Endothelial cell of umbilical vein (primary cell): ENCODE data around the gene TRIM65. TPM values are rescaled to one million over a fixed set of nuclear protein-coding genes. Genes with fewer than 3 reads are reported as not detected.

ENCODE experiments used
- BruUV-seq: library from RNA; stranded (reverse); fragments of 400-500 nt; replicated peaks from 2 replicates; lab custom pipeline; 2021; lab: Mats Ljungman, UMichigan
- CTCF ChIA-PET: fragments of 300-600, 350-600 bp; sonication (Branson Sonifier 250); formaldehyde crosslinking; loops from one replicate; lab custom pipeline; 2021; ENCODE audit warnings: antibody characterized with exemption, inconsistent platforms; lab: Charles Lee
- POLR2A ChIA-PET: fragments of 300-600, 350-600 bp; sonication (Branson Sonifier 250); formaldehyde crosslinking; loops from one replicate; lab custom pipeline; 2021; ENCODE audit warnings: antibody characterized with exemption, inconsistent platforms; lab: Charles Lee
- DNase-seq: peaks from one replicate; pipeline ENCODE4 v3.0.0-alpha.2; 2011; ENCODE audit warnings: low read depth, low spot score
- FAIRE-seq: peaks from 2 replicates; lab custom pipeline; 2011; peaks lifted over from hg19 to GRCh38; lab: Jason Lieb, UNC
- H2AFZ ChIP-seq: 2 replicates; pipeline ENCODE4 v1.6.0; 2012; ENCODE audit warnings: low read depth, low read length, control low read depth, inconsistent platforms
- H3K27ac ChIP-seq: 2 replicates; pipeline ENCODE4 v1.5.1; 2011; ENCODE audit warnings: low read depth, mild to moderate bottlenecking, control low read depth, low read length, moderate library complexity; ENCODE audit not compliant: insufficient read depth
- H3K27me3 ChIP-seq, 2 experiments: 2 replicates each; pipeline versions ENCODE4 v1.6.0 to v1.6.1; 2011; ENCODE audit warnings: low read length in 2 of 2, mixed read lengths in 1 of 2; ENCODE audit not compliant: control insufficient read depth in 2 of 2, insufficient read depth in 2 of 2
- H3K36me3 ChIP-seq, 2 experiments: 2 replicates in 1 of 2; 3 replicates in 1 of 2; pipeline ENCODE4 v1.5.1; 2011; ENCODE audit warnings: low read length in 2 of 2, mild to moderate bottlenecking in 1 of 2, moderate library complexity in 1 of 2; ENCODE audit not compliant: control insufficient read depth in 2 of 2, insufficient read depth in 2 of 2; ENCODE audit errors: extremely low read depth in 1 of 2
- H3K4me1 ChIP-seq: 3 replicates; pipeline ENCODE4 v1.5.1; 2011; ENCODE audit warnings: mild to moderate bottlenecking, low read length; ENCODE audit not compliant: control insufficient read depth, insufficient read depth; ENCODE audit errors: extremely low read depth
- H3K4me2 ChIP-seq: 2 replicates; pipeline ENCODE4 v1.6.1; 2011; ENCODE audit warnings: low read length, control low read depth, mixed read lengths; ENCODE audit not compliant: insufficient read depth
- H3K4me3 ChIP-seq, 3 experiments: fragments of 200-600 bp in 1 of 3; sonication (generic), shearing (Covaris generic) in 1 of 3; replicated peaks in 1 of 3; 2 replicates each; pipeline ENCODE4 v1.5.1; 2011 to 2016; ENCODE audit warnings: control low read depth in 3 of 3, low read length in 3 of 3, mild to moderate bottlenecking in 2 of 3, inconsistent platforms in 1 of 3, low read depth in 1 of 3, moderate library complexity in 1 of 3; ENCODE audit not compliant: insufficient read depth in 1 of 3
- H3K79me2 ChIP-seq: 2 replicates; pipeline ENCODE4 v1.6.0; 2012; ENCODE audit warnings: low read length, inconsistent platforms; ENCODE audit not compliant: control insufficient read depth, insufficient read depth
- H3K9ac ChIP-seq: replicated peaks from 2 replicates; pipeline ENCODE3; 2011; ENCODE audit warnings: low read length, control low read depth; ENCODE audit not compliant: insufficient read depth; ENCODE audit errors: extremely low read depth
- H3K9me1 ChIP-seq: replicated peaks from 3 replicates; pipeline ENCODE4 v1.6.0; 2011; ENCODE audit warnings: mild to moderate bottlenecking, low read length; ENCODE audit not compliant: control insufficient read depth, insufficient read depth; ENCODE audit errors: extremely low read depth
- H3K9me3 ChIP-seq: replicated peaks from 2 replicates; pipeline ENCODE4 v1.5.1; 2012; ENCODE audit warnings: low read length, inconsistent platforms; ENCODE audit not compliant: control insufficient read depth, insufficient read depth
- H4K20me1 ChIP-seq: replicated peaks from 2 replicates; pipeline ENCODE3; 2011; ENCODE audit warnings: mild to moderate bottlenecking, low read length; ENCODE audit not compliant: control insufficient read depth, insufficient read depth; ENCODE audit errors: extremely low read depth
- CTCF ChIP-seq, 2 donors: IDR thresholded peaks; 1 replicate in 1 of 2; 2 replicates in 1 of 2; pipeline ENCODE4 v1.5.1; 2011; ENCODE audit warnings: low read length in 2 of 2, mild to moderate bottlenecking in 2 of 2, moderate library complexity in 2 of 2, control low read depth in 1 of 2, inconsistent platforms in 1 of 2, low read depth in 1 of 2; ENCODE audit not compliant: insufficient read depth in 1 of 2; ENCODE audit errors: extremely low read depth in 1 of 2
- EZH2 ChIP-seq: IDR thresholded peaks from 2 replicates; pipeline ENCODE4 v1.6.1; 2012; ENCODE audit warnings: borderline replicate concordance, low read depth, mild to moderate bottlenecking, moderate library complexity, low read length, inconsistent platforms; ENCODE audit not compliant: severe bottlenecking
- GATA2 ChIP-seq: IDR thresholded peaks from 2 replicates; pipeline ENCODE4 v1.7.0; 2011; ENCODE audit warnings: low read depth, mild to moderate bottlenecking, moderate library complexity, mixed read lengths, low read length; ENCODE audit not compliant: insufficient read length, insufficient read depth
- JUN ChIP-seq: IDR thresholded peaks from 2 replicates; pipeline ENCODE4 v1.6.1; 2011; ENCODE audit warnings: borderline replicate concordance, low read depth; ENCODE audit not compliant: insufficient read length, insufficient read depth
- MYC ChIP-seq: IDR thresholded peaks from one replicate; pipeline ENCODE4 v1.6.1; 2011; ENCODE audit warnings: mild to moderate bottlenecking, low read depth, low read length
- POLR2AphosphoS5 ChIP-seq: IDR thresholded peaks from 2 replicates; pipeline ENCODE4 v1.6.1; 2012; ENCODE audit warnings: low read depth, mild to moderate bottlenecking, control low read depth, low read length, moderate library complexity; ENCODE audit not compliant: insufficient read depth
- dilution Hi-C: fragments of 300-500 bp; cut with MboI; formaldehyde crosslinking; loops from one replicate; pipeline ENCODE4 v1.15.0; 2019; ENCODE audit warnings: low sequenced_read_pairs; ENCODE audit not compliant: extremely low pct_ligation_motif_present
- intact Hi-C: fragments of 100-400 bp; cut with micrococcal nuclease; formaldehyde crosslinking; loops from one replicate; pipeline ENCODE4 v1.10.0; 2022
- polyA plus RNA-seq, 4 experiments: library from polyadenylated mRNA; depleted of rRNA in 3 of 4; stranded (reverse) in 3 of 4; unstranded in 1 of 4; fragments of >200 nt; gene quantifications; 2 replicates each; pipeline versions ENCODE4 v1.2.1 to v1.2.3, GENCODE V29; 2011 to 2012; ENCODE audit warnings: missing spikeins in 1 of 4
- total RNA-seq: library from RNA; stranded (reverse); gene quantifications from 2 replicates; pipeline ENCODE4 v1.2.3, GENCODE V29; 2021

Gene TRIM65
- total and polyA plus RNA-seq, 2 donors (not counting 3 experiments of a cell fraction or from before 2014, with no cell fraction given): 19.3 to 33.5 TPM

- Histone ChIP-seq H3K36me3 (peaks cover 0 to 27% of the 10 kb centered on the region in 2 experiments), H3K9ac (peak overlapping the region; percentile 70), H3K4me1 (peaks cover 11% of the 10 kb centered on the region), H3K9me3 (no peaks in the 10 kb centered on the region), H3K4me2 (peak overlapping the region; percentile 49), H2AFZ (peak overlapping the region; percentile 27), H3K9me1 (no peaks in the 10 kb centered on the region), H3K27ac (peak overlapping the region; percentile 67), H4K20me1 (no peaks in the 10 kb centered on the region), H3K4me3 (peak overlapping the region; percentile 23 to 58 (median 57)), H3K27me3 (no peaks in the 10 kb centered on the region), H3K79me2 (peaks cover 22% of the 10 kb centered on the region)
- FAIRE-seq: peak; percentile 75
- dilution Hi-C loops (no loop called here), intact Hi-C loops (loop anchor here (1.0 to 5.0 kb wide), 4 partner anchors 18 to 118 kb away; partner anchors contain the start of genes UNC13D and WBP2)
- CTCF ChIA-PET: interaction anchor here (0.7 to 3.6 kb wide), 21 partner anchors 9 to 142 kb away, joined by 3 to 42 read pairs (median 6); partner anchors contain the start of genes GALK1, MRPL38, TRIM47 and WBP2
- POLR2A ChIA-PET: interaction anchor here (1.3 kb wide), 1 partner anchor 116 kb away, joined by 4 read pairs; no protein-coding TSS in a partner anchor
- DNase-seq: peak; percentile 48
- BruUV-seq: TSS peak; percentile 11
- peak; percentile 48 to 66 for TF ChIP-seq CTCF (IDR thresholded peaks at IDR 0.05; ENCODE audit: extremely low read depth in 1 of 2, insufficient read depth in 1 of 2, low read depth in 1 of 2, low read length in 2 of 2)
- TF ChIP-seq EZH2: no peak
- TF ChIP-seq MYC: no peak
- no peak for TF ChIP-seq JUN
- no peak for TF ChIP-seq POLR2AphosphoS5
- no peak for TF ChIP-seq GATA2
Observed at GRCh38 chr17:75895370-75896155, 1.2 kb downstream of the TRIM65 start.
